Hypothalamus (tissue), 51 donors: Measurements from ENCODE around the gene ARSI.

ENCODE experiments used
- DNase-seq, 51 donors: peaks; one replicate each; lab custom pipeline; 2025; lab: John Stamatoyannopoulos, UW

The ARSI gene

GRCh38 chr5:150302301-150303069, at the start of gene ARSI:
ARSI (minus strand) TSS chr5:150302905; CDS start chr5:150302373, 532 bp downstream.
- peak in 1 of 51 donors; percentile 21 for DNase-seq

GRCh38 chr5:150350524-150351344, 48.0 kb upstream of the ARSI start:
- peak; percentile 12 to 91 (median 61) for DNase-seq

- peak in 2 of 51 donors; percentile 36 to 55 for DNase-seq
Measured at GRCh38 chr5:150349681-150350275, 47.1 kb upstream of the ARSI start.

- DNase-seq = no peak
Measured at GRCh38 chr5:150347451-150347850, 44.7 kb upstream of the ARSI start.

- DNase-seq = no peak
Measured at GRCh38 chr5:150347003-150347402, 44.3 kb upstream of the ARSI start.

GRCh38 chr5:150346592-150346991, 43.9 kb upstream of the ARSI start:
- no peak for DNase-seq

GRCh38 chr5:150345716-150346115, 43.0 kb upstream of the ARSI start:
- DNase-seq = peak in 3 of 51 donors; percentile 9 to 59 (median 21)

- DNase-seq = no peak
Measured at GRCh38 chr5:150343994-150344631, 41.4 kb upstream of the ARSI start.

GRCh38 chr5:150342583-150342982, 39.9 kb upstream of the ARSI start:
- no peak for DNase-seq

GRCh38 chr5:150341989-150342388, 39.3 kb upstream of the ARSI start:
- DNase-seq = no peak

GRCh38 chr5:150341331-150341730, 38.6 kb upstream of the ARSI start:
- no peak for DNase-seq

GRCh38 chr5:150340614-150341255, 38.0 kb upstream of the ARSI start:
- DNase-seq = peak in 3 of 51 donors; percentile 10 to 12 (median 11)

- DNase-seq = no peak
Measured at GRCh38 chr5:150339841-150340240, 37.1 kb upstream of the ARSI start.

GRCh38 chr5:150339165-150339564, 36.5 kb upstream of the ARSI start:
- DNase-seq = peak in 27 of 51 donors; percentile 12 to 70 (median 38)

- peak in 11 of 51 donors; percentile 8 to 52 (median 25) for DNase-seq
Measured at GRCh38 chr5:150338546-150338945, 35.8 kb upstream of the ARSI start.

GRCh38 chr5:150335778-150336177, 33.1 kb upstream of the ARSI start:
- no peak for DNase-seq

GRCh38 chr5:150333400-150333799, 30.7 kb upstream of the ARSI start:
- DNase-seq = peak in 17 of 51 donors; percentile 18 to 57 (median 27)

GRCh38 chr5:150329881-150330876, 27.5 kb upstream of the ARSI start:
- peak in 2 of 51 donors; percentile 10 to 14 for DNase-seq

- DNase-seq = no peak
Measured at GRCh38 chr5:150329038-150329437, 26.3 kb upstream of the ARSI start.
